ENCODE measurements around the gene CA12. TPM values are rescaled to one million over a fixed set of nuclear protein-coding genes. Genes with fewer than 3 reads are reported as not detected.

Gene CA12
- total RNA-seq, 1 donor from 2014 or later: 6.7 TPM

GRCh38 chr15:63390689-63391088 lies 9.0 kb upstream of the CA12 start:
- Histone ChIP-seq H3K27ac (no peak overlapping the region), H3K36me3 (no peaks in the 10 kb centered on the region), H3K27me3 (no peaks in the 10 kb centered on the region), H3K9me3 (no peaks in the 10 kb centered on the region), H3K4me1 (no peaks in the 10 kb centered on the region), H3K4me3 (no peak overlapping the region)
- intact Hi-C loops (cut with DNase I): no loop called here
- DNase-seq: no peak
- TF ChIP-seq CTCF (IDR thresholded peaks at IDR 0.05): no peak
- no peak for ATAC-seq

- ATAC-seq (peak; percentile 28), DNase-seq (peak; percentile 85)
- intact Hi-C loops (cut with DNase I): no loop called here
- Histone ChIP-seq H3K4me3 (no peak overlapping the region), H3K27ac (no peak overlapping the region), H3K36me3 (no peaks in the 10 kb centered on the region), H3K27me3 (no peaks in the 10 kb centered on the region), H3K4me1 (no peaks in the 10 kb centered on the region), H3K9me3 (no peaks in the 10 kb centered on the region)
- TF ChIP-seq CTCF (IDR thresholded peaks at IDR 0.05): no peak
Observed at GRCh38 chr15:63389902-63390670, 8.4 kb upstream of the CA12 start.

GRCh38 chr15:63388511-63388910 lies 6.9 kb upstream of the CA12 start:
- no peaks in the 10 kb centered on the region for H3K27me3 ChIP-seq
- intact Hi-C loops (cut with DNase I): no loop called here
- no peaks in the 10 kb centered on the region for H3K36me3 ChIP-seq
- no peak for TF ChIP-seq CTCF (IDR thresholded peaks at IDR 0.05)
- ATAC-seq (no peak), DNase-seq (no peak)
- no peaks in the 10 kb centered on the region for H3K4me1 ChIP-seq
- no peak overlapping the region for H3K27ac ChIP-seq
- H3K4me3 ChIP-seq: no peak overlapping the region
- no peaks in the 10 kb centered on the region for H3K9me3 ChIP-seq

- ATAC-seq: peak; percentile 51
- DNase-seq: no peak
- H3K27ac ChIP-seq: no peak overlapping the region
- intact Hi-C loops (cut with DNase I): no loop called here
- H3K27me3 ChIP-seq: no peaks in the 10 kb centered on the region
- no peaks in the 10 kb centered on the region for H3K36me3 ChIP-seq
- no peak overlapping the region for H3K4me3 ChIP-seq
- no peak for TF ChIP-seq CTCF (IDR thresholded peaks at IDR 0.05)
- no peaks in the 10 kb centered on the region for H3K4me1 ChIP-seq
- no peaks in the 10 kb centered on the region for H3K9me3 ChIP-seq
Observed at GRCh38 chr15:63387748-63388493, 6.3 kb upstream of the CA12 start.

GRCh38 chr15:63385911-63386531 lies 4.4 kb upstream of the CA12 start:
- no peak overlapping the region for H3K27ac ChIP-seq
- no peaks in the 10 kb centered on the region for H3K9me3 ChIP-seq
- TF ChIP-seq CTCF (IDR thresholded peaks at IDR 0.05): no peak
- no peak for DNase-seq
- H3K27me3 ChIP-seq: peaks cover 7% of the 10 kb centered on the region
- intact Hi-C loops (cut with DNase I): no loop called here
- H3K4me3 ChIP-seq: no peak overlapping the region
- ATAC-seq: no peak
- H3K4me1 ChIP-seq: peaks cover 12% of the 10 kb centered on the region
- no peaks in the 10 kb centered on the region for H3K36me3 ChIP-seq

Measured in upper lobe of right lung (tissue), 1 donor.